Esophagus mucosa (tissue), 1 donor: ENCODE data around the gene FKRP. TPM values are rescaled to one million over a fixed set of nuclear protein-coding genes. Genes with fewer than 3 reads are reported as not detected.
"Not testable (repeated sequence)": the region's sequence is repeated elsewhere in the genome, so short reads cannot be mapped to it uniquely, and the experiment has no call there.

Source experiments
- ATAC-seq: fragments of 200-7000 bp; cut with Tn5 transposase; one replicate; pipeline ENCODE4 v1.9.1; 2020
- total RNA-seq: library from RNA; stranded (reverse); gene quantifications from one replicate; pipeline ENCODE4 v1.2.4, GENCODE V29; 2023
- donor health status: DM: yes; HTN: yes; CAD: no.

Gene FKRP
- total RNA-seq, 1 donor from 2014 or later = 7.8 TPM

DNA sequence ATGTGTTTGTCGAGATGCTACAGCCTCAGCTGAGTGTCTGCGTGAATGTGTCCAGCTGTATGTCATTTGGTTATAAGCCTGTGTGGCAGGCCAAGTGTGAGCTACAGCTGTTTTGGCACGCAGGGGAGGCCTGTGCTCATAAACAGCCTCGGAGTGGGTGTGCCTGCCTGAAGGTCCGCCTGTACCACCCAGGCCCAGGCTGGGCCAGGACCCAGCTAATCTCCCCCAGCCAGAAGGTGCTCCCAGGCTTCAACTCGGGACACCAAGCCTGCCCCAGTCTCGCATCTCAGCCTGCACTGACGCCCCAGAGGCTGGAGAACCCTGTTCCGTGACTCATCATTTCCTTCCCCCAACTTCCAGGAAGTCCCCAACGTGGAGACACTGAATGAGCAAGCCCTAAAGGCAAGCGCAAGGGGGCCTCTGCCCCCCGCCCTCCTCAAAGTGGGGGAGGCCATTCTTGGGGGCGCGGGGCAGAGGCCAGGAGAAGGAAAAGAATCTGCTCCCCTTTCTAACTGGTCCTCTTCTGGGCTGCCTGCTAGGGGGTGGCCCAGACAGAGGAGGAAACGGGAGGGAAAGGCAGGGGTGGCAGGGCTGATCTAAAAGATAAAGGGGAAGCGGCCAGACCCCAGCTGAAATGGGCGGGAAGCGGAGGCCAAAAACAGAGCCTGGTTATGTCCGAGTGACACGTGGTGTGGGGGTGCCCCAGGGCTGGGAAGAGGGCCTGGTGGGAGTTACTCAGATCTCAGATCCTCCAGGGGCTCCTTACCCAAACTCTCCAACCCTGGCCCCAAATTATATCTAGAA lies 40.6 kb downstream of the FKRP start:
- peak; percentile 60 for ATAC-seq

DNA sequence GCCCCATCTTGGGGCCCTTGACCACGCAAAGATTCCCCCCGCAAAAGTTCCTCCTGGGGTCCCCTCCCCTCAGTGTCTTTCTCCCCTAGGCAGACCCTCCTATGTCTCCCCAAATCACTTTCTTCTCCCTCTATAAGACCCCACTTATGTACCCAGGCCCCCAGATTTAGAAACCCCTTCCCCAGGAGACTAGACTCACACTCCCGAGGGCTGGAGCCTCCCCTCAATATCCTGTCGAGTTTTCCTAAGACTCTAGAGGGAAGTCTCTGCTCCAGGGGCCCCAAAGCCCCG lies 41.1 kb downstream of the FKRP start:
- no peak for ATAC-seq

DNA sequence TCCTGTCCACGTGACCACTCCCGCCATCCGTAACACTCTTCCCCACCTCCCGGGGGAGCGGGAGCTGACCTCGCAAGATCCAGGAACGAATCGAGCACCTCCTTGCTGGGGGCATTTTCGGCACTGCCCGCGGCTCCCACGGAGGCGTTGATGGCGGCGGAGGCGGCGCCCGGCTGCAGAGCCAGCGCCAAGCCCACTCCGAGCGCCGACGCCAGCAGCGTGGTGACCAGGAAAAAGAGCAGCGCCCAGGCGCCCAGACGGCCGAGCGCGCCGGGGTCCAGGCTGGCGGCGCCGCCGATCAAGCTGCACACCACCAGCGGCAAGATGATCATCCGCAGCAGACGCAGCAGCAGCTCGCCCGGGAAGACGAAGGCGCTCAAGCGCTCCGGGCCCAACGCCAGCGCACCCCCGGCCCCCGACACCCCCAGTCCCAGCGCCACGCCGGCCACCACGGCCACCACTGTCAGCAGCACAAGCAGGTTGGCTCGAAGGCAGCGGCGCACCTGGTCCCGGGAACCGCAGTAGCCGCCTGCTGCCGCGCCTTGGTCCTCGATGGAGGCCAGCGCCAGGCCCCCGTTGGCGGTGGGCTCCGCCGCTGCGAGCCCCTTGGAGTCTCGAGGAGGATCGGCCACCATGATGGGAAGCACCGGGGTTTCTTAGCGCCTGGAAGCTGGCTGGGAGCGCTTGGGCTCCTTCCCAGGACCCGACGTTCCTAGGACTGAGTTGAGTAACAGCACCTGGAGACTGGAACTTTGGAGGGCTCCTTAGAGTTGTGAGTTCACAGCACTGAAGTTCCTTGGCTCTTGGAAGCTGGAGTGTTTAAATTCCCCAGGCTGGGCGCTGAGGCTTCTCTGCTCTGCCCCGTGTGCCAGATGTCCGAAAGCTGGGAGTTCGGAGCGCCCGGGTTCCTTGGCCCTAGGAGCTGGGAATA lies 41.7 kb downstream of the FKRP start:
- ATAC-seq = peak; percentile 1

DNA sequence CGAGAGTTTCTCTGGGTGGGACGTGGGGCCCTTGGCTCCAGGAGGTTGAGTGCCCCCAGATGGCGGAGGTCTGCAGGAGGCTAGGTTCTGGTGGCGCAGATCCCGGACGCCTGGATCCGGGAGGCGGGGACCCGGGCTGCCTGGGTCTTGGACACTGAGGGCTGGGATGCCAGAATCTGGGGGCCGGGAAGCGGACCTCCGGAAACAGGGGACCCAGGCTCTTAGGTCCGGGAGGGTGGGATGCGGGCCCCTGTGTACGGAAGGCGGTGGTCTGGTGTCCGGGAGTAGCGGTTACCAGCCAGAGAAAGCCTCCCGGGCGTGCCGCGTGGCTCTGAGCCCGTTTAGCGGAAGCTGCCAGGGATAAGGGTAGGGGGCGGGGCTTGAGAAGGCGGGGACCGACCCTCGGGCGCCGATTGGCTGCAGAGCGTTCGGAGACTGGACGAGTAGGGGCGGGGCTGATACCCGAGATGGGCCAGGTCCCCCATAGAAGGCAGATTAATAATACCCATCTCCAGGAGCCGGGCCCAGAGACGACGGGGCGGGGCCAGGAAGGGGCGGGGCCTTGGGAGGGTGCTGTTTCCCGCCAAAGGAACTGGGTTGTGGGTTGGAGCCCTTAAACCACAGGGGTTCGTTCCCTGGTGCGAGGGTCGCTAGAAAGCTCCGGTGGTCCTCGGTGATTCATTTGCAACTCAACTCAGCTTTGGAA lies 42.6 kb downstream of the FKRP start, which contains the start of gene SLC1A5:
Gene SLC1A5, minus strand, starts transcription at position 333 of the 706 bp plus-strand sequence. CDS start 629 bp downstream, outside the sequence.
- ATAC-seq = peak; percentile 83

DNA sequence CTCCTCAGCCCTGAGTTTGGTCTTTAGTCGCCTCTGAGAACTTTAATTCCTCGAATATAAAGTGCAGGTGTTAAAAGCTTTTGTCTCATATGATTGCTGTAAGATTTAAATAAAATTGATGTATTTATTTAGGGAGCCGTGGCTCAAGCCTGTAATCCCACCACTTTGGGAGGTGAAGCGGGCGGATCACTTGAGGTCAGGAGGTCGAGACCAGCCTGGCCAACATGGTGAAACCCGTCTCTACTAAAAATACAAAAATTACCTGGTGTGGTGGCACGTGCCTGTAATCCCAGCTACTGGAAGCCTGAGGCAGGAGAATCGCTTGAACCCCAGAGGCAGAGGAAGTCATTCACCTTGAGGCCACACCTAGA lies 43.1 kb downstream of the FKRP start:
- ATAC-seq = no peak

DNA sequence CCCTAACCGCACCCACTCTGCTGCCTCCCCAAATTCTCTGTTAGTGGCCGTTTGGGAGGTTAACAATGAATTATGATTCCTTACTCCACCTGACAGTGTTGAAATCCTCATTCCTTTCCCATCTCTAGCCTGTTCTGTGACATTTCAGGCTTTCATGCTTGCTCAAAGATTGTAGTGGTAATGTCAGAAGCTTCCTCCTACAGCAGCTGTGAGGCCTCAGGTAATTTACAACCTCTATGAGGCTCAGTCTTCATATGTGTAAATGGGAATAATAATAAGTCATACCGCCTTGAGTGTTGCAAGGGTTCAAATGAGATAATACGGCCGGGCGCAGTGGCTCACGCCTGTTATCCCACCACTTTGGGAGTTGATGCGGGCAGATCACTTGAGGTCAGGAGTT lies 43.5 kb downstream of the FKRP start:
- ATAC-seq = no peak

DNA sequence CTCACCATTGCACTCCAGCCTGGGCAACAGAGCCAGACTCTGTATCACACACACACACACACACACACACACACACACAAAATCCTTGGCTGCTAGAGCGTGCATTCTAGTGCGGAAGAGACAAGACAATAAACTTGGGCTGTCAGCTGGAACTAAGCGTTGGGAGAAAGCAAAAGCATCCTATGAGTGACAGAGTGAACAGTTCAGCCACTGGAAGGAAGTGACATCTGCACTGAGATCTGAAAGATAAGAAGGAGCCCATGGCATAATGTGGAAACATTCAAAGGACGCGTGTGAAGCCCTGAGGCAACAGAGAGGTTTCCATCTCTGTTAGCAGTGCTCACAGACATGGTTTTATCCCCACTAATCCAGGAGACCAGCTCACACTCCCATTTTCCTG lies 46.1 kb downstream of the FKRP start:
- ATAC-seq = no peak

DNA sequence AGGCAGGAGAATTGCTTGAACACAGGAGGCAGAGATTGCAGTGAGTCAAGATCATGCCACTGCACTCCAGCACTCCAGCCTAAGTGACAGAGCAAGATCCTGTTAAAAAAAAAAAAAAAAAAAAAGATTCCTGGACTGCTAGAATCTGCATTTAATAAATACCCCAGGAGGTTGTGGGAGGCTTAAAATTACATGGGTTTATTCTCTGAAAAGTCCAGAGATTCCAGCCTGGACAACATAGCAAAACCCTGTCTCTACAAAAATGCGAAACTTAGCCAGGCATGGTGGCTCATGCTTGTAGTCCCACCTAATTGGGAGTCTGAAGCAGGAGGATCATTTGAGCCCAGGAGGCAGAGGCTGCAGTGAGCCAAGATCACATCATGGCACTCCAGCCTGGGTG lies 52.0 kb downstream of the FKRP start:
- no peak for ATAC-seq

DNA sequence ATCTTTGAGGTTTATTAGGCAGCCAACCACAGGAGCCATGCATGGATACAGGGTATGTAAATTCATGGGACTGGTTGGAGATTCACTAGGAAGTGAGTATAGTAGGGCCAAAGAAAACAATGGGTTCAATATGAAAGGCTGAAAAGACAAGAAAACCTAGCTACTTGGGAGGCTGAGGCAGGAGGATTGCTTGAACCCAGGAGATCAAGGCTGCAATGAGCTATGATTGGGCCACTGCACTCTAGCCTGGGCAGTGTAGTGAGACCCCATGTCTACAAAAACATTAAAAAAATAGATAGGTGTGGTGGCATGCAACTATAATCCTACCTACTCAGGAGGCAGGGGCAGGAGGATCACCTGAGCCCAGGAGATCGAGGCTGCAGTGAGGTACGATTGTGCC lies 52.9 kb downstream of the FKRP start:
- no peak for ATAC-seq

DNA sequence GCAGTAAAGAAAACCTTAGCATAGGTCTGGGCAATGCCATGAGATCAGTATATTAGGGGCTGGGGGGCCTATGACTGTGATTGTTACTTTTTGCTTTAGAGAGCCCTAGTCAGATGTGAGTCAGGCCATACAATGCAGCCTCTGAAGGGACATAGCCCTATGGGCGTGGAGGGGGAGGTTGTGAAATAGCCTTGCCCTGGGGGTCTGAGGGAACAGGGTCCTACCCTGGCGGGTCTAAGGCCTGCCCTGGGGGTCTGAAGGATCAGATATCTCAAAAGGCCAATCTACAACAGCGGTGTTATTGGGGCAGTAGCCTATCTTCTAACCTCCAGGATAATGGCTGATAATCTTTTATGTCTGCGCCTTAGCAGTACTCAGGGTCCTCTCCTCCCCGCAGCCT lies 56.3 kb downstream of the FKRP start:
- ATAC-seq = no peak

DNA sequence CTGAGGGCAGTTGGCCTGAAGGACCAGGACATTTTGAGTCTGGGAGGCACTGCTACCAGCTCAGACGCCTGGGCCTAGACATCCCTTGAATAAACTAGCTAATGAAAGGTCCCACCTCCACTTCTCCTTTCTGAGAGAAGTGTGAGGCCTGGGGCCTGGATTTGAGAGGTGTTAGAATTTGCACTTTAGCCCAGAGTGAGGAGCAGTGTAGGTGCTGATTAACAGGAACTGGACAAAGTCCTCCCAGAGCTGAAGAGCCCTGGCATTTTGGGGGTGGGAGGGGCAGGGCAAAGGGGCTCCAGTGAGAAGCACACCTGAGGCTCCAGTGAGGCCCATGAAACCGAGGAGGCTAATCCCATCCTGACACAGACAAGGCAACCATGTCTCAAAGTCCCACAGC lies 57.7 kb downstream of the FKRP start:
- ATAC-seq = no peak

DNA sequence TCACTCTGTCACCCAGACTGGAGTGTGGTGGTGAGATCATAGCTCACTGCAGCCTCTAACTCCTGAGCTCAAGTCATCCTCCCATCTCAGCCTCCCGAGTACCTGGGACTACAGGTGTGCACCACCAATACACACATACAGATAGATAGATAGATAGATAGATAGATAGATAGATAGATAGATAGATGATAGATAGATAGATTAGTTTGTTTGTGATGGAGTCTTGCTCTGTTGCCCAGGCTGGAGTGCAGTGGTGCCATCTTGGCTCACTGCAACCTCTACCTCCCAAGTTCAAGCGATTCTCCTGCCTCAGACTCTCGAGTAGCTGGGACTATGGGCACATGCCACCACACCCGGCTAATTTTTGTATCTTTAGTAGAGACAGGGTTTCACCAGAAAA lies 58.6 kb downstream of the FKRP start:
- ATAC-seq = not testable (repeated sequence)

DNA sequence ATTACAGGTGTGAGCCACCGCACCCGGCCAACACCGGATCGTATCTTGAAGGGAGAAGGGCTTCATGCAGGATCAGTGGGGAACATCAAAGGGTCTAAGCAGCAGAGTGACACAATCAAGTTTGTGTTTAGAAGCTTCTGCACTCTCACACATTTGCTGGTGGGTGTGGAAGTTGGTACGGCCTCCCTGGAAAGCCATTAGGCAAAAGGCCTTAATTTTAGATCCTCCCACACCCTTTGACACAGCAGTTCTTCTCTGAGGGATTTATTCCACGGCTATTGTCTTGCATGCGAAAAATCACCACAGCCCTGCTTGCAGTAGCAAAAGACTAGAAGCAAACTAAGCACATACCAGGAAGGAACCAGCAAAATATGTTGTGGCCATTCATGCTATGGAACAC lies 60.8 kb downstream of the FKRP start:
- ATAC-seq = peak; percentile 35

Other genes with a start within 250 kb of the FKRP start
- 109 TPM for gene CALM3, start 144.7 kb upstream of the FKRP start, total RNA-seq
- gene PTGIR, start 121.0 kb upstream of the FKRP start, total RNA-seq = 0.12 TPM
- not detected for gene GNG8, start 109.9 kb upstream of the FKRP start, total RNA-seq
- gene DACT3, start 84.9 kb upstream of the FKRP start, total RNA-seq = 0.32 TPM
- 31.4 TPM for gene PRKD2, start 28.9 kb upstream of the FKRP start, total RNA-seq
- 44.5 TPM for gene STRN4, start 393 bp downstream of the FKRP start, total RNA-seq
- gene SLC1A5, start 42.5 kb downstream of the FKRP start, total RNA-seq = 113 TPM
- gene AP2S1, start 104.8 kb downstream of the FKRP start, total RNA-seq = 206 TPM
- gene ARHGAP35, start 114.9 kb downstream of the FKRP start, total RNA-seq = 33.0 TPM